GM18517 (cell line): ENCODE results near the gene ACOX3.
"Not testable (repeated sequence)": the region's sequence is repeated elsewhere in the genome, so short reads cannot be mapped to it uniquely, and the experiment has no call there.

Experiments used
- ATAC-seq: cut with Tn5 transposase; IDR thresholded peaks from one replicate; pipeline ENCODE4 v1.9.1; 2021; ENCODE audit warnings: mild to moderate bottlenecking, moderate library complexity; ENCODE audit not compliant: unreplicated experiment

The ACOX3 gene

GRCh38 chr4:8391071-8391470 is 49.5 kb downstream of the ACOX3 start:
- ATAC-seq = no peak

GRCh38 chr4:8390577-8390976 is 49.9 kb downstream of the ACOX3 start:
- no peak for ATAC-seq

- ATAC-seq = no peak
These were observed 52.0 kb downstream of the ACOX3 start for GRCh38 chr4:8388528-8388870.

GRCh38 chr4:8387615-8388527 is 52.7 kb downstream of the ACOX3 start:
- ATAC-seq = no peak

- no peak for ATAC-seq
These were observed 53.3 kb downstream of the ACOX3 start for GRCh38 chr4:8387194-8387593.

- ATAC-seq = no peak
These were observed 53.8 kb downstream of the ACOX3 start for GRCh38 chr4:8386731-8387130.

GRCh38 chr4:8386131-8386530 is 54.4 kb downstream of the ACOX3 start:
- not testable (repeated sequence) for ATAC-seq

GRCh38 chr4:8385611-8386010 is 54.9 kb downstream of the ACOX3 start:
- no peak for ATAC-seq

GRCh38 chr4:8385106-8385505 is 55.4 kb downstream of the ACOX3 start:
- no peak for ATAC-seq

- no peak for ATAC-seq
These were observed 56.0 kb downstream of the ACOX3 start for GRCh38 chr4:8384397-8385060.

- no peak for ATAC-seq
These were observed 56.9 kb downstream of the ACOX3 start for GRCh38 chr4:8383451-8384160.

- no peak for ATAC-seq
These were observed 57.5 kb downstream of the ACOX3 start for GRCh38 chr4:8383016-8383415.

GRCh38 chr4:8381814-8382581 is 58.5 kb downstream of the ACOX3 start:
- ATAC-seq = no peak

GRCh38 chr4:8380511-8381415 is 59.8 kb downstream of the ACOX3 start:
- no peak for ATAC-seq

- ATAC-seq = no peak
These were observed 60.8 kb downstream of the ACOX3 start for GRCh38 chr4:8379771-8380170.

GRCh38 chr4:8379281-8379680 is 61.2 kb downstream of the ACOX3 start:
- no peak for ATAC-seq

- ATAC-seq = no peak
These were observed 61.7 kb downstream of the ACOX3 start for GRCh38 chr4:8378776-8379175.

GRCh38 chr4:8378101-8378724 is 62.3 kb downstream of the ACOX3 start:
- ATAC-seq = no peak
